K562 (cell line): ENCODE results near the gene ELP5. TPM values are rescaled to one million over a fixed set of nuclear protein-coding genes. Genes with fewer than 3 reads are reported as not detected.

Source experiments
- HNRNPL ChIP-seq: fragments of 200-400 bp; formaldehyde crosslinking; IDR thresholded peaks from 2 replicates; pipeline ENCODE4 v1.6.1; 2017; ENCODE audit warnings: low read depth, mild to moderate bottlenecking, low read length
- ILK ChIP-seq: fragments of 450-650 bp; IDR thresholded peaks from 2 replicates; pipeline ENCODE4 v1.6.1; 2016; ENCODE audit warnings: missing genetic modification characterization, low read depth, mild to moderate bottlenecking, missing compliant biosample characterization, moderate library complexity, borderline replicate concordance
- KLF10 ChIP-seq: fragments of 250-450 bp; sonication (Bioruptor Pico); IDR thresholded peaks from 2 replicates; pipeline ENCODE4 v1.6.1; 2021; ENCODE audit warnings: matching md5 sums
- LCOR ChIP-seq: sonication (generic); formaldehyde crosslinking; IDR thresholded peaks from 2 replicates; pipeline ENCODE4 v1.8.0; 2022; ENCODE audit warnings: mild to moderate bottlenecking, missing genetic modification reagents
- MEF2D ChIP-seq: conservative IDR thresholded peaks from 2 replicates; pipeline ENCODE4 v1.6.1; 2016; ENCODE audit warnings: low read depth, missing genetic modification characterization, missing compliant biosample characterization
- NFE2L1 ChIP-seq: fragments of 450-650 bp; IDR thresholded peaks from 2 replicates; pipeline ENCODE4 v1.6.1; 2016; ENCODE audit warnings: missing genetic modification characterization, low read depth, mild to moderate bottlenecking, missing compliant biosample characterization, moderate library complexity, borderline replicate concordance
- PHB2 ChIP-seq: fragments of 450-650 bp; IDR thresholded peaks from 2 replicates; pipeline ENCODE4 v1.6.1; 2017; ENCODE audit warnings: low read depth
- PTTG1 ChIP-seq: fragments of 450-650 bp; IDR thresholded peaks from 2 replicates; pipeline ENCODE4 v1.6.1; 2016; ENCODE audit warnings: low read depth, mild to moderate bottlenecking, missing genetic modification characterization, missing compliant biosample characterization
- PURB ChIP-seq: sonication (generic); formaldehyde crosslinking; IDR thresholded peaks from 2 replicates; pipeline ENCODE4 v1.9.0; 2021; ENCODE audit warnings: low read depth, mild to moderate bottlenecking, missing genetic modification reagents
- PYGO2 ChIP-seq: fragments of 450-650 bp; IDR thresholded peaks from 2 replicates; pipeline ENCODE4 v1.6.1; 2016; ENCODE audit warnings: mild to moderate bottlenecking, missing genetic modification characterization, moderate library complexity, missing compliant biosample characterization
- RAD51 ChIP-seq: fragments of 450-650 bp; IDR thresholded peaks from 2 replicates; pipeline ENCODE4 v1.7.1; 2016; ENCODE audit warnings: low read depth, mild to moderate bottlenecking, borderline replicate concordance
- RBM22 ChIP-seq: fragments of 200-400 bp; formaldehyde crosslinking; IDR thresholded peaks from 2 replicates; pipeline ENCODE4 v1.6.1; 2018; ENCODE audit warnings: low read length, low read depth; ENCODE audit not compliant: poor library complexity, severe bottlenecking
- RBM39 ChIP-seq: fragments of 200-400 bp; formaldehyde crosslinking; optimal IDR thresholded peaks from 2 replicates; pipeline ENCODE3; 2018; ENCODE audit warnings: low read depth, low read length
- SIN3B ChIP-seq: fragments of 450-650 bp; IDR thresholded peaks from 2 replicates; pipeline ENCODE4 v1.6.1; 2017; ENCODE audit warnings: low read depth, mild to moderate bottlenecking, moderate library complexity
- SP2 ChIP-seq: IDR thresholded peaks from 2 replicates; pipeline ENCODE4 v1.6.1; 2011; ENCODE audit warnings: mild to moderate bottlenecking, low read depth, low read length, moderate library complexity; ENCODE audit not compliant: poor library complexity, severe bottlenecking; ENCODE audit errors: extremely low read depth
- SPI1 ChIP-seq: IDR thresholded peaks from 2 replicates; pipeline ENCODE4 v1.6.1; 2011; ENCODE audit warnings: low read depth, low read length, control low read depth, borderline replicate concordance
- ZBTB26 ChIP-seq: fragments of 450-650 bp; formaldehyde crosslinking; IDR thresholded peaks from 2 replicates; pipeline ENCODE4 v1.4.0; 2022; ENCODE audit warnings: missing genetic modification characterization
- ZNF124 ChIP-seq: sonication (generic); formaldehyde crosslinking; IDR thresholded peaks from 2 replicates; pipeline ENCODE4 v1.8.1; 2022; ENCODE audit warnings: missing genetic modification reagents
- ZNF589 ChIP-seq: fragments of 200-800 bp; sonication (Bioruptor generic); IDR thresholded peaks from 2 replicates; pipeline ENCODE4 v1.6.1; 2016; ENCODE audit warnings: low read depth, missing genetic modification characterization, missing compliant biosample characterization
- ZNF717 ChIP-seq: fragments of 250-450 bp; sonication (Bioruptor Pico); IDR thresholded peaks from 2 replicates; pipeline ENCODE4 v1.5.0; 2021
- ZNF764 ChIP-seq: fragments of 250-450 bp; sonication (Bioruptor Pico); IDR thresholded peaks from 2 replicates; pipeline ENCODE4 v1.4.0; 2020; ENCODE audit warnings: low read depth, mild to moderate bottlenecking, moderate library complexity
- polyA plus RNA-seq, 8 experiments: library from polyadenylated mRNA; depleted of rRNA in 4 of 8; stranded (reverse) in 5 of 8; unstranded in 3 of 8; fragments of >200 nt; fragmentation: Nextera tagmentation in 2 of 8; fragmentation: Illumina TruSeq in 1 of 8; extraction: Ambion mirVana in 2 of 8; extraction: Trizol in 1 of 8; gene quantifications; 2 replicates each; pipeline versions ENCODE4 v1.2.1 to v1.2.3, GENCODE V29; 2011 to 2014; ENCODE audit warnings: inconsistent platforms in 1 of 8, missing spikeins in 1 of 8
- total RNA-seq, 7 experiments: library from RNA; depleted of rRNA in 6 of 7; stranded (reverse); fragments of >200 nt in 6 of 7; fragmentation: Illumina TruSeq in 2 of 7; extraction: Trizol in 2 of 7; gene quantifications; 2 replicates each; pipeline versions ENCODE4 v1.2.1 to v1.2.3, GENCODE V29; 2011 to 2021; ENCODE audit warnings: low replicate concordance in 1 of 7
- TF ChIP-seq, protein P1 (sequence below): fragments of 450-650 bp; IDR thresholded peaks from 2 replicates; pipeline ENCODE4 v1.6.1; 2017; ENCODE audit warnings: mild to moderate bottlenecking, moderate library complexity
- TF ChIP-seq, protein P2 (sequence below): sonication (generic); formaldehyde crosslinking; IDR thresholded peaks from 2 replicates; pipeline ENCODE4 v1.4.0; 2020; ENCODE audit warnings: mild to moderate bottlenecking, missing genetic modification reagents
- TF ChIP-seq, protein P3 (sequence below): fragments of 250-450 bp; sonication (Bioruptor Pico); IDR thresholded peaks from 2 replicates; pipeline ENCODE4 v1.5.0; 2021

The ELP5 gene
- total and polyA plus RNA-seq, 9 of the 15 experiments (the other 6 are each of a cell fraction or from before 2014, with no cell fraction given), result 25.7 to 77.9 (median 52.9) TPM

DNA sequence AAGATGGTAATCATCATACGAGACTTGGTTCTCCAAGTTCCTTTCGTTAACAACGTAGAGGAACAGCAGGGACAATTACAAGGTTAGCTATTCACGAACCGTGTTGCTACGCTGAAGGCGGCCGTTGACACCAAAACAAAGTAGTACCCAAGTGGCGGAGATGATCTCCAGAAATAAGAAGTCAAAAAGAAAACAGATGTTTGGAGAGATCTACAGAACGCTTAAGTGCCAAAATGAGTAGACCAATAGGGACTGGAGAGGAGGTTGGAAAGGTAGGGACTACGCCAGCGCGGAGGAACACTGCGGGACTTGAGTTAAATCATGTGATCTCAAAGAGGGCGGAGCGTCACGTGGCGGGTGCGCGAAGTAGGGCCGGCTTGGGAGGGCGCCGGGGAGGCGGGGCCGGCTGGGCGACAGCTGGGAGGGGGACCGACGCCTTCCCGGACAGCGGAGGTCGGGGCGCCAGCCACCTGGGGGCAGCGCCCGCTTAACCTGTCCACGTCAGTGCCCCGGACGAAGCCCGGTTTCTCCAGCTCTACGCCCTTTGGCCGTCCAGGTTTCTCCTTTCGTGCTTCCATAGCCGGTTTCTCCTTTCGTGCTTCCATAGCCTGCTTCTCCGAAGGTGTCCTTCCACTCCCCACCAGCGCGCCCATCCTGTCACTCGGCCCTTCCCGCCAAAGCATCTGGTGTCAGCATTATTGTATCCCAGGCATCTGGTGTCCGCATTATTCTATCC is 9.1 kb upstream of the ELP5 start (continued):
- TF ChIP-seq ZBTB26 (CRISPR knock-in tag), result no peak
- TF ChIP-seq PTTG1 (tag), result no peak
- TF ChIP-seq, protein P1, sequence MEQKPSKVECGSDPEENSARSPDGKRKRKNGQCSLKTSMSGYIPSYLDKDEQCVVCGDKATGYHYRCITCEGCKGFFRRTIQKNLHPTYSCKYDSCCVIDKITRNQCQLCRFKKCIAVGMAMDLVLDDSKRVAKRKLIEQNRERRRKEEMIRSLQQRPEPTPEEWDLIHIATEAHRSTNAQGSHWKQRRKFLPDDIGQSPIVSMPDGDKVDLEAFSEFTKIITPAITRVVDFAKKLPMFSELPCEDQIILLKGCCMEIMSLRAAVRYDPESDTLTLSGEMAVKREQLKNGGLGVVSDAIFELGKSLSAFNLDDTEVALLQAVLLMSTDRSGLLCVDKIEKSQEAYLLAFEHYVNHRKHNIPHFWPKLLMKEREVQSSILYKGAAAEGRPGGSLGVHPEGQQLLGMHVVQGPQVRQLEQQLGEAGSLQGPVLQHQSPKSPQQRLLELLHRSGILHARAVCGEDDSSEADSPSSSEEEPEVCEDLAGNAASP, result no peak
- no peak for TF ChIP-seq PURB (CRISPR knock-in tag)
- no peak for TF ChIP-seq PYGO2
- TF ChIP-seq NFE2L1 (tag), result no peak
- peak; percentile 60; the same call in 1 of the 2 replicates for TF ChIP-seq SIN3B
- no peak for TF ChIP-seq RBM22
- no peak for TF ChIP-seq SPI1
- peak; percentile 98 for TF ChIP-seq RAD51
- TF ChIP-seq KLF10 (CRISPR knock-in tag), result no peak
- TF ChIP-seq, protein P2, sequence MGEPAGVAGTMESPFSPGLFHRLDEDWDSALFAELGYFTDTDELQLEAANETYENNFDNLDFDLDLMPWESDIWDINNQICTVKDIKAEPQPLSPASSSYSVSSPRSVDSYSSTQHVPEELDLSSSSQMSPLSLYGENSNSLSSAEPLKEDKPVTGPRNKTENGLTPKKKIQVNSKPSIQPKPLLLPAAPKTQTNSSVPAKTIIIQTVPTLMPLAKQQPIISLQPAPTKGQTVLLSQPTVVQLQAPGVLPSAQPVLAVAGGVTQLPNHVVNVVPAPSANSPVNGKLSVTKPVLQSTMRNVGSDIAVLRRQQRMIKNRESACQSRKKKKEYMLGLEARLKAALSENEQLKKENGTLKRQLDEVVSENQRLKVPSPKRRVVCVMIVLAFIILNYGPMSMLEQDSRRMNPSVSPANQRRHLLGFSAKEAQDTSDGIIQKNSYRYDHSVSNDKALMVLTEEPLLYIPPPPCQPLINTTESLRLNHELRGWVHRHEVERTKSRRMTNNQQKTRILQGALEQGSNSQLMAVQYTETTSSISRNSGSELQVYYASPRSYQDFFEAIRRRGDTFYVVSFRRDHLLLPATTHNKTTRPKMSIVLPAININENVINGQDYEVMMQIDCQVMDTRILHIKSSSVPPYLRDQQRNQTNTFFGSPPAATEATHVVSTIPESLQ (CRISPR knock-in tag), result no peak
- TF ChIP-seq LCOR, result peak; percentile 94
- no peak for TF ChIP-seq ZNF717
- TF ChIP-seq ZNF764, result no peak
- TF ChIP-seq, protein P3, sequence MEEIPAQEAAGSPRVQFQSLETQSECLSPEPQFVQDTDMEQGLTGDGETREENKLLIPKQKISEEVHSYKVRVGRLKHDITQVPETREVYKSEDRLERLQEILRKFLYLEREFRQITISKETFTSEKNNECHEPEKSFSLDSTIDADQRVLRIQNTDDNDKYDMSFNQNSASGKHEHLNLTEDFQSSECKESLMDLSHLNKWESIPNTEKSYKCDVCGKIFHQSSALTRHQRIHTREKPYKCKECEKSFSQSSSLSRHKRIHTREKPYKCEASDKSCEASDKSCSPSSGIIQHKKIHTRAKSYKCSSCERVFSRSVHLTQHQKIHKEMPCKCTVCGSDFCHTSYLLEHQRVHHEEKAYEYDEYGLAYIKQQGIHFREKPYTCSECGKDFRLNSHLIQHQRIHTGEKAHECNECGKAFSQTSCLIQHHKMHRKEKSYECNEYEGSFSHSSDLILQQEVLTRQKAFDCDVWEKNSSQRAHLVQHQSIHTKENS (CRISPR knock-in tag), result no peak
- no peak for TF ChIP-seq ZNF124 (CRISPR knock-in tag)
- TF ChIP-seq HNRNPL, result no peak
- no peak for TF ChIP-seq ILK
- no peak for TF ChIP-seq PHB2
- TF ChIP-seq RBM39, result no peak
- TF ChIP-seq ZNF589 (CRISPR knock-in tag), result no peak
- no peak for TF ChIP-seq SP2
- 0 out of 2 replicates have a peak, but pooled peaks have one; percentile 35 for TF ChIP-seq MEF2D (tag)
